Measurements from ENCODE around the gene HLA-DOA. TPM values are rescaled to one million over a fixed set of nuclear protein-coding genes. Genes with fewer than 3 reads are reported as not detected.

HLA-DOA gene
- total RNA-seq, 2 donors from 2014 or later, result 7.2 to 14.6 TPM

DNA sequence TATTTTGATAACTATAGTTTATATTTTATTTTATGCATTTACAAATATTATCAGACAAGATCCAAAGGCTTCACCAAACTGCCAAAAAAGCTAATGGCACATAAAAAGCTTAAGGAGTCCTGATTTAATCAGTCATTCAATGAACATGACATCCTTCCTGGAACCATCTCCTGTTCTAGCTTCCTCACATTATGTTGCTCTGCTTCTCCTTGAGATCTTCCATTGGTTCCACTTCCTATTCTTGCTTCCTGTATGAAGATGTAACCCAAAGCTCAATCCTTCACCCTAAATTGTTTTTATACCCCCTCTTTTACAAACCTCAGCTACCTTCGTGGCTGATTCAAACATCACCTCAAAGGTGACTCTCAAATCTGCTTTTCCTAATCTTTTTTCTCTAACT, 45.5 kb downstream of the HLA-DOA start:
- Histone ChIP-seq H3K4me3 (no peak overlapping the region), H3K27me3 (replicated peaks; ENCODE audit: insufficient read depth) (no peaks in the 10 kb centered on the region), H3K4me1 (replicated peaks) (peaks cover 2% of the 10 kb centered on the region), H3K36me3 (no peaks in the 10 kb centered on the region), H3K27ac (no peak overlapping the region), H3K9me3 (no peaks in the 10 kb centered on the region)
- no peak for DNase-seq (ENCODE audit: low spot score)
- TF ChIP-seq POLR2AphosphoS5 (IDR thresholded peaks at IDR 0.05) (no peak), POLR2A (IDR thresholded peaks at IDR 0.05) (no peak)
- TF ChIP-seq, protein P1, sequence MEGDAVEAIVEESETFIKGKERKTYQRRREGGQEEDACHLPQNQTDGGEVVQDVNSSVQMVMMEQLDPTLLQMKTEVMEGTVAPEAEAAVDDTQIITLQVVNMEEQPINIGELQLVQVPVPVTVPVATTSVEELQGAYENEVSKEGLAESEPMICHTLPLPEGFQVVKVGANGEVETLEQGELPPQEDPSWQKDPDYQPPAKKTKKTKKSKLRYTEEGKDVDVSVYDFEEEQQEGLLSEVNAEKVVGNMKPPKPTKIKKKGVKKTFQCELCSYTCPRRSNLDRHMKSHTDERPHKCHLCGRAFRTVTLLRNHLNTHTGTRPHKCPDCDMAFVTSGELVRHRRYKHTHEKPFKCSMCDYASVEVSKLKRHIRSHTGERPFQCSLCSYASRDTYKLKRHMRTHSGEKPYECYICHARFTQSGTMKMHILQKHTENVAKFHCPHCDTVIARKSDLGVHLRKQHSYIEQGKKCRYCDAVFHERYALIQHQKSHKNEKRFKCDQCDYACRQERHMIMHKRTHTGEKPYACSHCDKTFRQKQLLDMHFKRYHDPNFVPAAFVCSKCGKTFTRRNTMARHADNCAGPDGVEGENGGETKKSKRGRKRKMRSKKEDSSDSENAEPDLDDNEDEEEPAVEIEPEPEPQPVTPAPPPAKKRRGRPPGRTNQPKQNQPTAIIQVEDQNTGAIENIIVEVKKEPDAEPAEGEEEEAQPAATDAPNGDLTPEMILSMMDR (IDR thresholded peaks at IDR 0.05), result no peak
- intact Hi-C loops (cut with DNase I), result no loop called here
- WGBS, result 76% methylated on average over 1 of the region's 1 CpG

DNA sequence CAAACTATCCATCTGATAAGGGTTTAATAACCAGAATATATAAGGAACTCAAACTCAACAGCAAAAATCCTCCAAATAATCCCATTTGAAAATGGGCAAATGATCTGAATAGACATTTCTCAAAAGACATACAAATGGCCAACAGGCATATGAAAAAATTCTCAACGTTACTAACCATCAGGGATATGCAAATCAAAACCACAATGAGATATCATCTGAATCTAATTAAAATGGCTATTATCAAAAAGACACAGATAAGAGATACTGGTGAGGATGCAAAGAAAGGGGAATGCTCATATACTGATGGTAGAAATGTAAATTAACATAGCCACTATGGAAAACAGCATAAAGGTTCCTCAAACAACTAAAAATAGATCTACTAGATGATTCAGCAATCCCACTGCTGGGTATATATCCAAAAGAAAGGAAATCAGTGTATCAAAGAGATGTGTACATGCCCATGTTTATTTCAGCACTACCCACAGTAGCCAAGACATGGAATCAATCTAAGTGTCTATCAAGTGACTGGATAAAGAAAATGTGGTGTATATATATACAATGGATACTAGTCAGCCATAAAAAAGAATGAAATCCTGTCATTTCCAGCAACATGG, 47.1 kb downstream of the HLA-DOA start:
- no peak overlapping the region for H3K4me3 ChIP-seq
- no peaks in the 10 kb centered on the region for H3K9me3 ChIP-seq
- H3K27ac ChIP-seq, result no peak overlapping the region
- peaks cover 2% of the 10 kb centered on the region for H3K4me1 ChIP-seq (replicated peaks)
- intact Hi-C loops (cut with DNase I), result no loop called here
- H3K36me3 ChIP-seq, result no peaks in the 10 kb centered on the region
- DNase-seq (ENCODE audit: low spot score), result no peak
- H3K27me3 ChIP-seq (replicated peaks; ENCODE audit: insufficient read depth), result no peaks in the 10 kb centered on the region
- TF ChIP-seq POLR2A (IDR thresholded peaks at IDR 0.05), result no peak
- WGBS, result 70% methylated on average over 1 of the region's 1 CpG

DNA sequence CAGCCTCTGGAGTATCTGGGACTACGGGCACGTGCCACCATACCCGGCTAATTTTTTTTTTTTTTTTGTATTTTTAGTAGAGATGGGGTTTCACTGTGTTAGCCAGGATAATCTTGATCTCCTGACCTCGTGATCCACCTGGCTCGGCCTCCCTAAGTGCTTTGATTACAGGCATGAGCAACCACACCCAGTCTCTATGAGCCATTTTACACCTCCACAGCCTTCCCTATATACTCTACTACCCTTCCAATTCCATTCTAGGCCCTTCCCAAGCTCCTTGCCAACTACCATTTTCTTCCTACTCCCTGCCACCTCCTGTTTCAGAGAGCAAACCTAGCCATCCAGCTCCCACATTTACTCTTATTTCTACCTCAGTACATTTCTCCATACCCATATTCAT, 48.8 kb downstream of the HLA-DOA start:
- no peak for DNase-seq (ENCODE audit: low spot score)
- Histone ChIP-seq H3K36me3 (no peaks in the 10 kb centered on the region), H3K27ac (no peak overlapping the region), H3K27me3 (replicated peaks; ENCODE audit: insufficient read depth) (no peaks in the 10 kb centered on the region), H3K4me3 (no peak overlapping the region), H3K4me1 (replicated peaks) (no peaks in the 10 kb centered on the region), H3K9me3 (no peaks in the 10 kb centered on the region)
- TF ChIP-seq POLR2A (IDR thresholded peaks at IDR 0.05) (no peak), POLR2AphosphoS5 (IDR thresholded peaks at IDR 0.05) (no peak)
- TF ChIP-seq, protein P1 (IDR thresholded peaks at IDR 0.05), result no peak
- over 99% methylated on average over 5 of the region's 5 CpGs for WGBS
- intact Hi-C loops (cut with DNase I), result no loop called here

DNA sequence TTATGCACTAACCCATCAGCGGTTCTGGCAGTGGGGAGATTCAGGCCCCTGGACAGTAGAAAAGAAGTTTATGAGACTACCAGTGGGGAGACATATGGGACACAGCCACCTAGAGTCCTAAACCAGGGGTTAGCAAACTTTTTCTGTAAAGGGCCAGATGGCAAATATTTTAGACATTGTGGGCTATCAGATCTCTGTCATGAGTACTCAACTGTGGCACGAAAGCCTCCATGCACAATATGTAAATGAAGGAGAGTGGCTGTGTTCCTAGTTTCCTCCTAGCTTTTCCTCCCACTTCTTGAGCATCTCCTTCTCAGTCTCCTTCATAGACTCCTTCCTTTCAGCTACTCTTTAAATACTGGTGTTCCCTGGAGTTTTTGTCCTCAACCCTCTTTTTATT, 53.2 kb downstream of the HLA-DOA start:
- 88% methylated on average over 2 of the region's 2 CpGs for WGBS
- H3K27me3 ChIP-seq (replicated peaks; ENCODE audit: insufficient read depth), result no peaks in the 10 kb centered on the region
- H3K4me1 ChIP-seq (replicated peaks), result no peaks in the 10 kb centered on the region
- no peaks in the 10 kb centered on the region for H3K36me3 ChIP-seq
- no peak for TF ChIP-seq POLR2AphosphoS5 (IDR thresholded peaks at IDR 0.05)
- no peak for TF ChIP-seq POLR2A (IDR thresholded peaks at IDR 0.05)
- DNase-seq (ENCODE audit: low spot score), result no peak
- H3K27ac ChIP-seq, result no peak overlapping the region
- H3K4me3 ChIP-seq, result no peak overlapping the region
- intact Hi-C loops (cut with DNase I), result no loop called here
- H3K9me3 ChIP-seq, result no peaks in the 10 kb centered on the region

DNA sequence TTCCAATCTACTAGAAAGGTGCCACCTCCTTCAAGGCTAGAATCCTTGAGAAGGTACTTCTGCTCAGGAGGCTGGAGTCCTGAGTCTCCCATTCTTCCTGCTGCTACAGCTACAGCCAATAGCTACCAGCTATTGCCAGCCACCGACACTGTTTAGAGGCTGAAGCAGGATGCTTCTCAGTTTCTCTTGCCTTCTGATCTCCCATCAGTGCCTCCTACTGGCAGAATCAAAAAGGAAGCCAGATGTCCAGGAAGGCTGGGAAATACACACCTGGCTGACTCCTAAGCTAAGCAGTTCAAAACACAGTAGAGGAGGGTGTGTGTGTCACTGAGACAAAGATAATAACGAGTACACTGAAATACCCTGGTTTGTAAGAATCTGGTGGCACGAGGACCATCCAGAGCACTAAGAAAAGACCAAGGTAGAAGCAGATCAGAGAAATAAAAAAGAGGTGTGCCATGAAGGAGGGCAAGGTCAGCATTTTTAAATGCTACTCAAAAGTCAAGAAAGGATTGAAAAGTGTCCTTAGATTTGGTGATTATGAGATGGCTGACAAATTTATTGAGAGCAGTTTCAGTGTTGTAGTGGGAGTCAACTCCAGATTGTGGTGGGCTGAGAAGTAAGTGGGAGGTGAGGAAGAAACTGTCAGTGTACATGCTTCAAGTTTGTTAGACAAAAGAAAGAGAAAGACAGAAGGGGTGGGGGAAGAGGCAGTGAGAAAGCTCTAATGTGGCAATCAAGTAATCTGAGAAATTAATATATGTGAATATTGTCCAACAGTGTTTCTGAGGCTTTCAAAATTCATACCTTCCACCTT, 54.2 kb downstream of the HLA-DOA start:
- no peaks in the 10 kb centered on the region for H3K9me3 ChIP-seq
- intact Hi-C loops (cut with DNase I), result no loop called here
- 33% methylated on average over 3 of the region's 3 CpGs for WGBS
- TF ChIP-seq POLR2A (IDR thresholded peaks at IDR 0.05) (no peak), POLR2AphosphoS5 (IDR thresholded peaks at IDR 0.05) (no peak)
- TF ChIP-seq, protein P1 (IDR thresholded peaks at IDR 0.05), result no peak
- no peak for DNase-seq (ENCODE audit: low spot score)
- no peak overlapping the region for H3K27ac ChIP-seq
- H3K27me3 ChIP-seq (replicated peaks; ENCODE audit: insufficient read depth), result no peaks in the 10 kb centered on the region
- no peak overlapping the region for H3K4me3 ChIP-seq
- no peaks in the 10 kb centered on the region for H3K36me3 ChIP-seq
- no peaks in the 10 kb centered on the region for H3K4me1 ChIP-seq (replicated peaks)
